GM12878 (cell line): ENCODE data around the gene SAMHD1.

Experiments used
- CBX5 ChIP-seq: sonication (generic); IDR thresholded peaks from 2 replicates; pipeline ENCODE4 v1.6.1; 2016; ENCODE audit warnings: low read depth, moderate library complexity, mild to moderate bottlenecking, inconsistent platforms
- EZH2 ChIP-seq: IDR thresholded peaks from 2 replicates; pipeline ENCODE4 v1.6.1; 2012; ENCODE audit warnings: low read depth, mild to moderate bottlenecking, control low read depth, inconsistent platforms, low read length, borderline replicate concordance; ENCODE audit not compliant: control insufficient read depth
- HCFC1 ChIP-seq: fragments of 150-350 bp; IDR thresholded peaks from 2 replicates; pipeline ENCODE4 v1.6.1; 2014; ENCODE audit warnings: low read length
- POLR2A ChIP-seq: IDR thresholded peaks from 2 replicates; pipeline ENCODE4 v1.6.1; 2011; ENCODE audit warnings: low read depth, mild to moderate bottlenecking, low read length
- POLR2AphosphoS5 ChIP-seq: IDR thresholded peaks from 2 replicates; pipeline ENCODE4 v1.6.1; 2011; ENCODE audit warnings: mild to moderate bottlenecking, low read length, inconsistent platforms
- RAD21 ChIP-seq: IDR thresholded peaks from 2 replicates; pipeline ENCODE4 v1.6.1; 2011; ENCODE audit warnings: mild to moderate bottlenecking, low read depth, low read length, moderate library complexity; ENCODE audit not compliant: insufficient read depth
- TCF7 ChIP-seq: IDR thresholded peaks from 2 replicates; pipeline ENCODE4 v1.6.1; 2014; ENCODE audit warnings: antibody characterized with exemption, borderline replicate concordance
- YY1 ChIP-seq: IDR thresholded peaks from 2 replicates; pipeline ENCODE4 v1.6.1; 2011; ENCODE audit warnings: low read depth, mild to moderate bottlenecking, low read length
- TF ChIP-seq, protein P1 (sequence below): IDR thresholded peaks from 2 replicates; pipeline ENCODE4 v1.6.1; 2012; ENCODE audit warnings: mild to moderate bottlenecking, low read depth, low read length
- TF ChIP-seq, protein P2 (sequence below), 3 experiments: IDR thresholded peaks in 2 of 3; conservative IDR thresholded peaks in 1 of 3; 2 replicates each; pipeline ENCODE4 v1.5.1; 2011; ENCODE audit warnings: low read depth in 3 of 3, low read length in 3 of 3, mild to moderate bottlenecking in 3 of 3, control low read depth in 2 of 3, moderate library complexity in 2 of 3, inconsistent platforms in 1 of 3, mixed read lengths in 1 of 3; ENCODE audit not compliant: control insufficient read depth in 2 of 3, insufficient read depth in 1 of 3; ENCODE audit errors: extremely low read depth in 1 of 3

DNA sequence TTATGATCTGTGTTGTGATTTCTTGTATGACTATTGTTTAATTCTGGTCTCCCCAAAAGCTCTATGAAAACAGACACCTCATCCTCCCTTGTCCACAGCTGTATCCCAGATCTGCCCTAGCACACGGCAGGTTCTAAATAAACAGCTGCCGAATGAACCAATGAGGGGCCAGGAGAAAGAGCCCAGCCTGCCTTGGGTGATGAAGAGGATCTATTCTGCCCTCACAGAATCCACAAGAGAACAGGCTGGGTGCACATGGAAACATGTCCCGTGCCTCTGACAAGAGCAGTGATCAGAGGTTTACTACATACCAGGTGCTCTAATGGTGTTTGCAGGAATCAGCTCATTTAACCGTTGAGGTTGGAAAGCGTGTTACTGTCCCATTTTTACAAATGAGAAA, 91.2 kb downstream of the SAMHD1 start:
- TF ChIP-seq CBX5 (no peak), TCF7 (no peak), HCFC1 (no peak), EZH2 (no peak), POLR2AphosphoS5 (no peak), RAD21 (no peak), POLR2A (no peak), YY1 (no peak)
- TF ChIP-seq, protein P1, sequence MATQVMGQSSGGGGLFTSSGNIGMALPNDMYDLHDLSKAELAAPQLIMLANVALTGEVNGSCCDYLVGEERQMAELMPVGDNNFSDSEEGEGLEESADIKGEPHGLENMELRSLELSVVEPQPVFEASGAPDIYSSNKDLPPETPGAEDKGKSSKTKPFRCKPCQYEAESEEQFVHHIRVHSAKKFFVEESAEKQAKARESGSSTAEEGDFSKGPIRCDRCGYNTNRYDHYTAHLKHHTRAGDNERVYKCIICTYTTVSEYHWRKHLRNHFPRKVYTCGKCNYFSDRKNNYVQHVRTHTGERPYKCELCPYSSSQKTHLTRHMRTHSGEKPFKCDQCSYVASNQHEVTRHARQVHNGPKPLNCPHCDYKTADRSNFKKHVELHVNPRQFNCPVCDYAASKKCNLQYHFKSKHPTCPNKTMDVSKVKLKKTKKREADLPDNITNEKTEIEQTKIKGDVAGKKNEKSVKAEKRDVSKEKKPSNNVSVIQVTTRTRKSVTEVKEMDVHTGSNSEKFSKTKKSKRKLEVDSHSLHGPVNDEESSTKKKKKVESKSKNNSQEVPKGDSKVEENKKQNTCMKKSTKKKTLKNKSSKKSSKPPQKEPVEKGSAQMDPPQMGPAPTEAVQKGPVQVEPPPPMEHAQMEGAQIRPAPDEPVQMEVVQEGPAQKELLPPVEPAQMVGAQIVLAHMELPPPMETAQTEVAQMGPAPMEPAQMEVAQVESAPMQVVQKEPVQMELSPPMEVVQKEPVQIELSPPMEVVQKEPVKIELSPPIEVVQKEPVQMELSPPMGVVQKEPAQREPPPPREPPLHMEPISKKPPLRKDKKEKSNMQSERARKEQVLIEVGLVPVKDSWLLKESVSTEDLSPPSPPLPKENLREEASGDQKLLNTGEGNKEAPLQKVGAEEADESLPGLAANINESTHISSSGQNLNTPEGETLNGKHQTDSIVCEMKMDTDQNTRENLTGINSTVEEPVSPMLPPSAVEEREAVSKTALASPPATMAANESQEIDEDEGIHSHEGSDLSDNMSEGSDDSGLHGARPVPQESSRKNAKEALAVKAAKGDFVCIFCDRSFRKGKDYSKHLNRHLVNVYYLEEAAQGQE: no peak
- TF ChIP-seq, protein P2, sequence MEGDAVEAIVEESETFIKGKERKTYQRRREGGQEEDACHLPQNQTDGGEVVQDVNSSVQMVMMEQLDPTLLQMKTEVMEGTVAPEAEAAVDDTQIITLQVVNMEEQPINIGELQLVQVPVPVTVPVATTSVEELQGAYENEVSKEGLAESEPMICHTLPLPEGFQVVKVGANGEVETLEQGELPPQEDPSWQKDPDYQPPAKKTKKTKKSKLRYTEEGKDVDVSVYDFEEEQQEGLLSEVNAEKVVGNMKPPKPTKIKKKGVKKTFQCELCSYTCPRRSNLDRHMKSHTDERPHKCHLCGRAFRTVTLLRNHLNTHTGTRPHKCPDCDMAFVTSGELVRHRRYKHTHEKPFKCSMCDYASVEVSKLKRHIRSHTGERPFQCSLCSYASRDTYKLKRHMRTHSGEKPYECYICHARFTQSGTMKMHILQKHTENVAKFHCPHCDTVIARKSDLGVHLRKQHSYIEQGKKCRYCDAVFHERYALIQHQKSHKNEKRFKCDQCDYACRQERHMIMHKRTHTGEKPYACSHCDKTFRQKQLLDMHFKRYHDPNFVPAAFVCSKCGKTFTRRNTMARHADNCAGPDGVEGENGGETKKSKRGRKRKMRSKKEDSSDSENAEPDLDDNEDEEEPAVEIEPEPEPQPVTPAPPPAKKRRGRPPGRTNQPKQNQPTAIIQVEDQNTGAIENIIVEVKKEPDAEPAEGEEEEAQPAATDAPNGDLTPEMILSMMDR (IDR thresholded peaks at IDR 0.05 in 2 of 3, conservative IDR thresholded peaks at IDR 0.05 in 1 of 3; ENCODE audit: control insufficient read depth in 2 of 3, extremely low read depth in 1 of 3, insufficient read depth in 1 of 3, low read depth in 3 of 3, low read length in 3 of 3): no peak
